RWPE2 (cell line): ENCODE measurements around the gene SLC6A4.
"Not testable (repeated sequence)": the region's sequence is repeated elsewhere in the genome, so short reads cannot be mapped to it uniquely, and the experiment has no call there.

Experiments
- ATAC-seq: fragments of 200-7000 bp; cut with Tn5 transposase; 3 replicates; pipeline ENCODE4 v1.9.1; 2021; ENCODE audit warnings: low read depth
- DNase-seq: peaks from one replicate; pipeline ENCODE4 v3.0.0-alpha.2; 2020; ENCODE audit warnings: low spot score
- H3K27ac ChIP-seq: fragments of 450-650 bp; 2 replicates; pipeline ENCODE4 v1.5.1; 2017; ENCODE audit warnings: mild to moderate bottlenecking; ENCODE audit not compliant: poor library complexity, severe bottlenecking
- H3K27me3 ChIP-seq: fragments of 250-450 bp; sonication (Bioruptor Pico); 2 replicates; pipeline ENCODE4 v1.5.1; 2021; ENCODE audit warnings: mild to moderate bottlenecking, moderate library complexity; ENCODE audit not compliant: insufficient read depth, poor library complexity, severe bottlenecking
- H3K36me3 ChIP-seq: fragments of 250-450 bp; sonication (Bioruptor Pico); 2 replicates; pipeline ENCODE4 v1.5.1; 2020; ENCODE audit warnings: low read depth, mild to moderate bottlenecking, moderate library complexity
- H3K4me1 ChIP-seq: fragments of 250-450 bp; sonication (Bioruptor Pico); 2 replicates; pipeline ENCODE4 v1.5.1; 2021; ENCODE audit warnings: mild to moderate bottlenecking, moderate library complexity; ENCODE audit not compliant: insufficient read depth, poor library complexity, severe bottlenecking
- H3K4me3 ChIP-seq: fragments of 250-450 bp; sonication (Bioruptor Pico); 2 replicates; pipeline ENCODE4 v1.5.1; 2021; ENCODE audit warnings: mild to moderate bottlenecking, moderate library complexity; ENCODE audit not compliant: severe bottlenecking
- H3K9me3 ChIP-seq: fragments of 250-450 bp; sonication (Bioruptor Pico); 2 replicates; pipeline ENCODE4 v1.5.1; 2021; ENCODE audit warnings: mild to moderate bottlenecking, moderate library complexity; ENCODE audit not compliant: severe bottlenecking
- CTCF ChIP-seq: fragments of 450-650 bp; IDR thresholded peaks from one replicate; pipeline ENCODE4 v1.5.1; 2017; ENCODE audit warnings: mild to moderate bottlenecking, moderate library complexity; ENCODE audit not compliant: poor library complexity, severe bottlenecking

The SLC6A4 gene

GRCh38 chr17:30207655-30208054, 27.8 kb downstream of the SLC6A4 start:
- Histone ChIP-seq H3K36me3 (no peaks in the 10 kb centered on the region), H3K27me3 (no peaks in the 10 kb centered on the region), H3K4me3 (no peak overlapping the region), H3K4me1 (no peaks in the 10 kb centered on the region), H3K9me3 (no peaks in the 10 kb centered on the region), H3K27ac (no peak overlapping the region)
- no peak for DNase-seq
- no peak for TF ChIP-seq CTCF
- ATAC-seq, result no peak

GRCh38 chr17:30203471-30203981, 32.0 kb downstream of the SLC6A4 start:
- Histone ChIP-seq H3K27me3 (no peaks in the 10 kb centered on the region), H3K36me3 (no peaks in the 10 kb centered on the region), H3K4me1 (no peaks in the 10 kb centered on the region), H3K4me3 (no peak overlapping the region), H3K9me3 (no peaks in the 10 kb centered on the region), H3K27ac (no peak overlapping the region)
- DNase-seq, result no peak
- no peak for TF ChIP-seq CTCF
- ATAC-seq, result 0 out of 3 replicates have a peak, but pooled peaks have one; percentile 21

- DNase-seq, H3K9me3 ChIP-seq, ATAC-seq, H3K4me1 ChIP-seq, H3K36me3 ChIP-seq, H3K4me3 ChIP-seq, H3K27me3 ChIP-seq, H3K27ac ChIP-seq: not testable (repeated sequence)
Measured at GRCh38 chr17:30200656-30201055, 34.8 kb downstream of the SLC6A4 start.

- H3K27me3 ChIP-seq, result no peaks in the 10 kb centered on the region
- H3K9me3 ChIP-seq, result no peaks in the 10 kb centered on the region
- H3K4me1 ChIP-seq, result no peaks in the 10 kb centered on the region
- no peak overlapping the region for H3K27ac ChIP-seq
- ATAC-seq, result no peak
- H3K36me3 ChIP-seq, result no peaks in the 10 kb centered on the region
- no peak for TF ChIP-seq CTCF
- no peak for DNase-seq
- H3K4me3 ChIP-seq, result no peak overlapping the region
Measured at GRCh38 chr17:30200106-30200505, 35.4 kb downstream of the SLC6A4 start.

- no peak for ATAC-seq
- no peaks in the 10 kb centered on the region for H3K36me3 ChIP-seq
- H3K9me3 ChIP-seq, result no peaks in the 10 kb centered on the region
- H3K27ac ChIP-seq, result no peak overlapping the region
- no peaks in the 10 kb centered on the region for H3K4me1 ChIP-seq
- no peak for TF ChIP-seq CTCF
- no peak overlapping the region for H3K4me3 ChIP-seq
- no peak for DNase-seq
- H3K27me3 ChIP-seq, result no peaks in the 10 kb centered on the region
Measured at GRCh38 chr17:30199600-30199999, 35.9 kb downstream of the SLC6A4 start.
